Measurements from ENCODE around the gene GXYLT1. TPM values are rescaled to one million over a fixed set of nuclear protein-coding genes. Genes with fewer than 3 reads are reported as not detected.

The GXYLT1 gene
- total and polyA plus RNA-seq, 7 experiments from 2014 or later = 2.6 to 9.7 (median 7.2) TPM

- peak overlapping the region in 1 of 10 donors; percentile 89 for H3K4me3 Mint-ChIP-seq
These were observed 2.6 kb downstream of the GXYLT1 start for GRCh38 chr12:42141981-42142606.

GRCh38 chr12:42140901-42141300 is 3.8 kb downstream of the GXYLT1 start:
- ChIA-PET POLR2A (interaction anchor here (1.6 kb wide), 1 partner anchor 187 kb away, joined by 4 read pairs; no protein-coding TSS in a partner anchor), CTCF (no interaction called here)
- Mint-ChIP-seq H3K9me3 (peaks cover 0 to 3% (median 0%) of the 10 kb centered on the region in 11 donors), H3K36me3 (peaks cover 0 to 4% (median 0%) of the 10 kb centered on the region in 5 donors), H3K4me3 (peak overlapping the region in 2 of 10 donors; percentile 4 to 42), H3K4me1 (peaks cover 37 to 69% (median 57%) of the 10 kb centered on the region in 7 donors), H3K27ac (peak overlapping the region in 5 of 9 donors; percentile 4 to 76 (median 26)), H3K27me3 (peaks cover 0 to 5% (median 0%) of the 10 kb centered on the region in 5 donors)
- Histone ChIP-seq H3K4me3 (ENCODE audit: low read length) (no peak overlapping the region), H3K36me3 (ENCODE audit: control insufficient read depth in 2 of 3, insufficient read depth in 3 of 3, low read length in 3 of 3) (peaks cover 0 to 5% (median 0%) of the 10 kb centered on the region in 3 experiments), H3K4me1 (ENCODE audit: control insufficient read depth in 2 of 2, insufficient read depth in 2 of 2, low read length in 2 of 2) (peaks cover 7 to 11% of the 10 kb centered on the region in 2 donors), H3K27me3 (ENCODE audit: control insufficient read depth in 2 of 2, insufficient read depth in 2 of 2, low read length in 2 of 2) (no peaks in the 10 kb centered on the region), H3K27ac (ENCODE audit: low read depth, low read length) (no peak overlapping the region), H3K9me3 (ENCODE audit: control insufficient read depth in 2 of 3, low read length in 3 of 3) (no peaks in the 10 kb centered on the region)
- DNase-seq (no peak), ATAC-seq (no peak)
- intact Hi-C loops (cut with micrococcal nuclease) = loop anchor here (5.0 to 10.0 kb wide), 2 partner anchors 231 to 1614 kb away; partner anchors contain the start of genes IRAK4 (in 1 of the 2) and PUS7L (in 1 of the 2)

More at GRCh38 chr12:42141981-42142606, 2.6 kb downstream of the GXYLT1 start:
- H3K4me1 Mint-ChIP-seq = peaks cover 37 to 63% (median 53%) of the 10 kb centered on the region in 7 donors
- ChIA-PET CTCF (no interaction called here), POLR2A (interaction anchor here (1.6 kb wide), 1 partner anchor 185 kb away, joined by 4 read pairs; no protein-coding TSS in a partner anchor)
- H3K36me3 Mint-ChIP-seq = peaks cover 0 to 4% (median 0%) of the 10 kb centered on the region in 5 donors
- DNase-seq = no peak
- no peaks in the 10 kb centered on the region for H3K27me3 ChIP-seq (ENCODE audit: control insufficient read depth in 2 of 2, insufficient read depth in 2 of 2, low read length in 2 of 2)
- H3K27ac Mint-ChIP-seq = peak overlapping the region in 1 of 9 donors; percentile 90
- intact Hi-C loops (cut with micrococcal nuclease) = loop anchor here (5.0 to 10.0 kb wide), 2 partner anchors 230 to 1613 kb away; partner anchors contain the start of genes IRAK4 (in 1 of the 2) and PUS7L (in 1 of the 2)
- H3K4me3 ChIP-seq (ENCODE audit: low read length) = no peak overlapping the region
- peaks cover 0 to 3% (median 0%) of the 10 kb centered on the region in 11 donors for H3K9me3 Mint-ChIP-seq
- no peak for ATAC-seq
- H3K9me3 ChIP-seq (ENCODE audit: control insufficient read depth in 2 of 3, low read length in 3 of 3) = no peaks in the 10 kb centered on the region
- H3K4me1 ChIP-seq (ENCODE audit: control insufficient read depth in 2 of 2, insufficient read depth in 2 of 2, low read length in 2 of 2) = peaks cover 7 to 11% of the 10 kb centered on the region in 2 donors
- H3K27ac ChIP-seq (ENCODE audit: low read depth, low read length) = no peak overlapping the region
- peaks cover 0 to 5% (median 0%) of the 10 kb centered on the region in 3 experiments for H3K36me3 ChIP-seq (ENCODE audit: control insufficient read depth in 2 of 3, insufficient read depth in 3 of 3, low read length in 3 of 3)
- peaks cover 0 to 5% (median 0%) of the 10 kb centered on the region in 5 donors for H3K27me3 Mint-ChIP-seq

GRCh38 chr12:42135259-42135814 is 9.3 kb downstream of the GXYLT1 start:
- ATAC-seq (no peak), DNase-seq (no peak)
- no peak overlapping the region for H3K4me3 ChIP-seq (ENCODE audit: low read length)
- peaks cover 0 to 8% (median 2%) of the 10 kb centered on the region in 5 donors for H3K36me3 Mint-ChIP-seq
- no peak overlapping the region for H3K27ac Mint-ChIP-seq
- H3K27ac ChIP-seq (ENCODE audit: low read depth, low read length) = no peak overlapping the region
- peaks cover 7 to 67% (median 55%) of the 10 kb centered on the region in 7 donors for H3K4me1 Mint-ChIP-seq
- H3K9me3 Mint-ChIP-seq = no peaks in the 10 kb centered on the region
- no peaks in the 10 kb centered on the region for H3K27me3 Mint-ChIP-seq
- no peaks in the 10 kb centered on the region for H3K36me3 ChIP-seq (ENCODE audit: control insufficient read depth in 2 of 3, insufficient read depth in 3 of 3, low read length in 3 of 3)
- H3K27me3 ChIP-seq (ENCODE audit: control insufficient read depth in 2 of 2, insufficient read depth in 2 of 2, low read length in 2 of 2) = no peaks in the 10 kb centered on the region
- POLR2A ChIA-PET = no interaction called here
- CTCF ChIA-PET = no interaction called here
- no peaks in the 10 kb centered on the region for H3K9me3 ChIP-seq (ENCODE audit: control insufficient read depth in 2 of 3, low read length in 3 of 3)
- intact Hi-C loops (cut with micrococcal nuclease) = no loop called here
- no peaks in the 10 kb centered on the region for H3K4me1 ChIP-seq (ENCODE audit: control insufficient read depth in 2 of 2, insufficient read depth in 2 of 2, low read length in 2 of 2)
- H3K4me3 Mint-ChIP-seq = no peak overlapping the region

DNA sequence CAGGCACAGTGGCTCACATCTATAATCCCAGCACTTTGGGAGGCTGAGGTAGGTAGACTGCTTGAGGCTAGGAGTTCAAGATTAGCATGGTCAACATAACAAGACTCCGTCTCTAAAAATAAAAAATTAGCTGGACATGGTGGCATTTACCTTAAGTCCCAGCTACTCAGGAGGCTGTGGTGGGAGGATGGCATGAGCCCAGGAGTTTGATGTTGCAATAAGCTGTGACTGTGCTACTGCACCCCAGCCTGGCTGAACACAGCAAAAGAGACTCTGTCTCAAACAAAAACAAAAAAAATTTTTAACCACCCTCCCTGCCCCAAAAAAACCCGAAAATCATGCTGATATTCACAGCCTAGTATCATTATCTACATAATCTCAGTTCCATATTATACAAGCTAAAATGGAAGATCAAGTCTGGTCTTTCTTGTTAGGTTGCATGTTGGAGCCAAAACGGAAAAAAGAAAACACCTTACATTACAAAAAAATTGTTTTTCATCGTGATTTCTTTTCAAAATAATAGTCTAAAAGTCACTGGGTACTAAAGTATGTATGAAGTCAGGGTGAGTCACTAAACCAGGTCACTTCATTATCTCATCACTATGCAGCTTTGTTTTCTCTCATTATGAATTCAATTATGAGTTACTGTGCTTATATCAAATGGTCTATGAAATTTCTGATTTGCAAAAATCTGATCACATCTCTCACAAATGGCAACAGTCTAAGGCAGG is 13.8 kb downstream of the GXYLT1 start:
- H3K36me3 ChIP-seq (ENCODE audit: control insufficient read depth in 2 of 3, insufficient read depth in 3 of 3, low read length in 3 of 3) = no peaks in the 10 kb centered on the region
- H3K4me1 Mint-ChIP-seq = peaks cover 9 to 65% (median 47%) of the 10 kb centered on the region in 7 donors
- H3K9me3 Mint-ChIP-seq = no peaks in the 10 kb centered on the region
- intact Hi-C loops (cut with micrococcal nuclease) = no loop called here
- ChIA-PET CTCF (interaction anchor here (1.2 kb wide), 1 partner anchor 201 kb away, joined by 5 read pairs; no protein-coding TSS in a partner anchor), POLR2A (no interaction called here)
- H3K27ac Mint-ChIP-seq = peak overlapping the region in 3 of 9 donors; percentile 29 to 59 (median 38)
- peaks cover 0 to 14% (median 2%) of the 10 kb centered on the region in 5 donors for H3K36me3 Mint-ChIP-seq
- ATAC-seq (peak; percentile 38), DNase-seq (no peak)
- H3K4me3 Mint-ChIP-seq = no peak overlapping the region
- no peaks in the 10 kb centered on the region for H3K4me1 ChIP-seq (ENCODE audit: control insufficient read depth in 2 of 2, insufficient read depth in 2 of 2, low read length in 2 of 2)
- no peaks in the 10 kb centered on the region for H3K9me3 ChIP-seq (ENCODE audit: control insufficient read depth in 2 of 3, low read length in 3 of 3)
- H3K27me3 Mint-ChIP-seq = no peaks in the 10 kb centered on the region
- no peak overlapping the region for H3K27ac ChIP-seq (ENCODE audit: low read depth, low read length)
- no peak overlapping the region for H3K4me3 ChIP-seq (ENCODE audit: low read length)
- no peaks in the 10 kb centered on the region for H3K27me3 ChIP-seq (ENCODE audit: control insufficient read depth in 2 of 2, insufficient read depth in 2 of 2, low read length in 2 of 2)

DNA sequence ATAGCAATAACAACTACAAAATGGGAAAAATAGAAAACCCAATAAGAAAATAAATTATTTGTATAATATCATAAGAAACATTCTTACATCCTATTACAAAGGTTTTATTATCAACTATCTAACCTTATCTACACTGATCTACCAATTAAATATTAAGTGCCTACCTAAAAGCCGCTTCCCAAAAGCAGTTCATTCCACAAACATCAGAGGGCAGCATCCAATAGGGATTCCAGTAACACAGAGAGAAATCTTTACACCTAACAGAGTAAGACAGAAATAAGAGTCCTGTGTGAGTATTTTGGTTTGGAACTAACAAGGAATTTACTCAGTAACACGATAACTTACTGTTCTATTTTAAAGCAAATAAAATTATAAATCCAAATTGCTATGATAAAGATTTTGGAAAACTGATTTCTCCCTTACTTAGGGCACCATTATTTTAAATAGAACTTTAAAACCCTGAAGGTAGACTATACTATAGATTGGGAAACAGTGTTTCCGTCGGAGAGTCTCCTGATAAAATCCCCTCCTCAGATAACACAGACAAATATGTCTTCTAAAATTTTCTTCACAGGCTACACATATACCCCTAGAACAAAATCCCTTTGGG is 15.0 kb downstream of the GXYLT1 start:
- intact Hi-C loops (cut with micrococcal nuclease) = loop anchor here (1.0 kb wide), 2 partner anchors 203 to 243 kb away; no protein-coding TSS in a partner anchor
- peaks cover 0 to 11% (median 2%) of the 10 kb centered on the region in 5 donors for H3K36me3 Mint-ChIP-seq
- ATAC-seq = peak; percentile 61

GRCh38 chr12:42128888-42129287 is 15.8 kb downstream of the GXYLT1 start:
- H3K36me3 Mint-ChIP-seq = peaks cover 0 to 7% (median 0%) of the 10 kb centered on the region in 5 donors
- H3K27me3 ChIP-seq (ENCODE audit: control insufficient read depth in 2 of 2, insufficient read depth in 2 of 2, low read length in 2 of 2) = no peaks in the 10 kb centered on the region
- ChIA-PET POLR2A (no interaction called here), CTCF (interaction anchor here (1.1 to 2.4 kb wide), 2 partner anchors 205 to 243 kb away, joined by 4 to 10 read pairs; no protein-coding TSS in a partner anchor)
- no peak overlapping the region for H3K27ac Mint-ChIP-seq
- no peak for DNase-seq
- no peaks in the 10 kb centered on the region for H3K9me3 ChIP-seq (ENCODE audit: control insufficient read depth in 2 of 3, low read length in 3 of 3)
- no peaks in the 10 kb centered on the region for H3K9me3 Mint-ChIP-seq
- H3K4me1 Mint-ChIP-seq = peaks cover 9 to 53% (median 32%) of the 10 kb centered on the region in 7 donors
- no peaks in the 10 kb centered on the region for H3K4me1 ChIP-seq (ENCODE audit: control insufficient read depth in 2 of 2, insufficient read depth in 2 of 2, low read length in 2 of 2)
- intact Hi-C loops (cut with micrococcal nuclease) = loop anchor here (1.0 kb wide), 2 partner anchors 203 to 243 kb away; no protein-coding TSS in a partner anchor
- H3K4me3 ChIP-seq (ENCODE audit: low read length) = no peak overlapping the region
- no peak overlapping the region for H3K27ac ChIP-seq (ENCODE audit: low read depth, low read length)
- no peaks in the 10 kb centered on the region for H3K27me3 Mint-ChIP-seq
- no peak overlapping the region for H3K4me3 Mint-ChIP-seq
- no peaks in the 10 kb centered on the region for H3K36me3 ChIP-seq (ENCODE audit: control insufficient read depth in 2 of 3, insufficient read depth in 3 of 3, low read length in 3 of 3)
- ATAC-seq = no peak

More for the DNA sequence above, 15.0 kb downstream of the GXYLT1 start:
- ChIA-PET CTCF (interaction anchor here (2.4 kb wide), 1 partner anchor 242 kb away, joined by 10 read pairs; no protein-coding TSS in a partner anchor), POLR2A (no interaction called here)
- H3K27ac Mint-ChIP-seq = peak overlapping the region in 1 of 9 donors; percentile 29
- H3K9me3 Mint-ChIP-seq = no peaks in the 10 kb centered on the region
- peak in 6 of 9 donors; percentile 23 to 44 (median 30) for DNase-seq
- H3K4me1 Mint-ChIP-seq = peaks cover 9 to 57% (median 36%) of the 10 kb centered on the region in 7 donors
- H3K36me3 ChIP-seq (ENCODE audit: control insufficient read depth in 2 of 3, insufficient read depth in 3 of 3, low read length in 3 of 3) = no peaks in the 10 kb centered on the region
- no peaks in the 10 kb centered on the region for H3K4me1 ChIP-seq (ENCODE audit: control insufficient read depth in 2 of 2, insufficient read depth in 2 of 2, low read length in 2 of 2)
- no peak overlapping the region for H3K4me3 ChIP-seq (ENCODE audit: low read length)
- no peaks in the 10 kb centered on the region for H3K27me3 Mint-ChIP-seq
- no peak overlapping the region for H3K4me3 Mint-ChIP-seq
- H3K27me3 ChIP-seq (ENCODE audit: control insufficient read depth in 2 of 2, insufficient read depth in 2 of 2, low read length in 2 of 2) = no peaks in the 10 kb centered on the region
- no peak overlapping the region for H3K27ac ChIP-seq (ENCODE audit: low read depth, low read length)
- H3K9me3 ChIP-seq (ENCODE audit: control insufficient read depth in 2 of 3, low read length in 3 of 3) = no peaks in the 10 kb centered on the region

All from naive thymus-derived CD4-positive, alpha-beta T cell (primary cell).